HepG2 (cell line): ENCODE data around the gene RBM47. TPM values are rescaled to one million over a fixed set of nuclear protein-coding genes. Genes with fewer than 3 reads are reported as not detected.

Source experiments
- AGO2 ChIP-seq: fragments of 200-400 bp; formaldehyde crosslinking; optimal IDR thresholded peaks from 2 replicates; pipeline ENCODE3; 2017; ENCODE audit warnings: mild to moderate bottlenecking, low read depth, low read length, moderate library complexity
- LCORL ChIP-seq, 2 experiments: fragments of 450-650 bp in 1 of 2; sonication (generic) in 1 of 2; formaldehyde crosslinking in 1 of 2; IDR thresholded peaks; 2 replicates each; pipeline versions ENCODE4 v1.5.0 to v1.6.1; 2017 to 2020; ENCODE audit warnings: antibody characterized with exemption in 1 of 2, missing genetic modification reagents in 1 of 2
- MXI1 ChIP-seq: IDR thresholded peaks from 3 replicates; pipeline ENCODE4 v1.6.1; 2012; ENCODE audit warnings: low read depth, low read length, inconsistent platforms, borderline replicate concordance
- POLR2G ChIP-seq: fragments of 200-400 bp; formaldehyde crosslinking; IDR thresholded peaks from 2 replicates; pipeline ENCODE4 v1.6.1; 2018; ENCODE audit warnings: mild to moderate bottlenecking, low read depth, low read length, moderate library complexity
- SUZ12 ChIP-seq: fragments of 150-350 bp; IDR thresholded peaks from 2 replicates; pipeline ENCODE4 v1.6.1; 2014; ENCODE audit warnings: low read depth, low read length
- TAF15 ChIP-seq: fragments of 200-400 bp; formaldehyde crosslinking; IDR thresholded peaks from one replicate; pipeline ENCODE4 v1.6.1; 2018; ENCODE audit warnings: mild to moderate bottlenecking, low read depth, low read length; ENCODE audit not compliant: poor library complexity, severe bottlenecking
- TEAD3 ChIP-seq: optimal IDR thresholded peaks from 2 replicates; pipeline ENCODE3; 2016; ENCODE audit warnings: borderline replicate concordance
- XBP1 ChIP-seq: sonication (generic); formaldehyde crosslinking; IDR thresholded peaks from 2 replicates; pipeline ENCODE4 v1.5.0; 2020; ENCODE audit warnings: missing genetic modification reagents
- ZNF20 ChIP-seq: sonication (generic); formaldehyde crosslinking; IDR thresholded peaks from 2 replicates; pipeline ENCODE4 v1.4.0; 2020; ENCODE audit warnings: mild to moderate bottlenecking, moderate library complexity, missing genetic modification reagents
- ZNF274 ChIP-seq: sonication (generic); formaldehyde crosslinking; IDR thresholded peaks from 2 replicates; pipeline ENCODE4 v1.5.1; 2020; ENCODE audit warnings: mild to moderate bottlenecking, missing genetic modification reagents
- ZNF567 ChIP-seq: sonication (generic); formaldehyde crosslinking; IDR thresholded peaks from 2 replicates; pipeline ENCODE4 v1.8.1; 2023; ENCODE audit warnings: mild to moderate bottlenecking, missing genetic modification reagents, borderline replicate concordance
- ZSCAN30 ChIP-seq: sonication (generic); formaldehyde crosslinking; IDR thresholded peaks from 2 replicates; pipeline ENCODE4 v1.5.0; 2020; ENCODE audit warnings: mild to moderate bottlenecking, missing genetic modification reagents
- polyA plus RNA-seq, 8 experiments: library from polyadenylated mRNA; depleted of rRNA in 3 of 8; stranded (reverse) in 7 of 8; unstranded in 1 of 8; fragments of >200 nt; fragmentation: Illumina TruSeq in 4 of 8; extraction: Trizol in 4 of 8; gene quantifications; 2 replicates each; pipeline versions ENCODE4 v1.2.1 to v1.2.3, GENCODE V29; 2011 to 2016; ENCODE audit warnings: low read depth in 4 of 8, missing spikeins in 1 of 8, mixed read lengths in 1 of 8; ENCODE audit not compliant: insufficient read depth in 1 of 8
- total RNA-seq, 5 experiments: library from RNA; depleted of rRNA; stranded (reverse); fragments of >200 nt; fragmentation: Illumina TruSeq; extraction: Trizol; gene quantifications; 2 replicates each; pipeline ENCODE4 v1.2.3, GENCODE V29; 2016; ENCODE audit warnings: low read depth in 1 of 5
- TF ChIP-seq, protein P1 (sequence below): sonication (generic); formaldehyde crosslinking; conservative IDR thresholded peaks from 2 replicates; pipeline ENCODE4 v1.8.0; 2022; ENCODE audit warnings: missing genetic modification reagents
- TF ChIP-seq, protein P2 (sequence below): sonication (generic); formaldehyde crosslinking; IDR thresholded peaks from 2 replicates; pipeline ENCODE4 v1.5.0; 2020; ENCODE audit warnings: mild to moderate bottlenecking, missing genetic modification reagents, borderline replicate concordance
- TF ChIP-seq, protein P3 (sequence below): sonication (generic); formaldehyde crosslinking; IDR thresholded peaks from 2 replicates; pipeline ENCODE4 v1.8.1; 2022; ENCODE audit warnings: mild to moderate bottlenecking, missing genetic modification reagents
- TF ChIP-seq, protein P4 (sequence below): conservative IDR thresholded peaks from 2 replicates; pipeline ENCODE4 v1.6.1; 2018; ENCODE audit warnings: missing genetic modification reagents

RBM47 gene
- total and polyA plus RNA-seq, 2 of the 13 experiments (the other 11 are each of a cell fraction or from before 2014, with no cell fraction given) = 1.2 to 2.5 TPM

DNA sequence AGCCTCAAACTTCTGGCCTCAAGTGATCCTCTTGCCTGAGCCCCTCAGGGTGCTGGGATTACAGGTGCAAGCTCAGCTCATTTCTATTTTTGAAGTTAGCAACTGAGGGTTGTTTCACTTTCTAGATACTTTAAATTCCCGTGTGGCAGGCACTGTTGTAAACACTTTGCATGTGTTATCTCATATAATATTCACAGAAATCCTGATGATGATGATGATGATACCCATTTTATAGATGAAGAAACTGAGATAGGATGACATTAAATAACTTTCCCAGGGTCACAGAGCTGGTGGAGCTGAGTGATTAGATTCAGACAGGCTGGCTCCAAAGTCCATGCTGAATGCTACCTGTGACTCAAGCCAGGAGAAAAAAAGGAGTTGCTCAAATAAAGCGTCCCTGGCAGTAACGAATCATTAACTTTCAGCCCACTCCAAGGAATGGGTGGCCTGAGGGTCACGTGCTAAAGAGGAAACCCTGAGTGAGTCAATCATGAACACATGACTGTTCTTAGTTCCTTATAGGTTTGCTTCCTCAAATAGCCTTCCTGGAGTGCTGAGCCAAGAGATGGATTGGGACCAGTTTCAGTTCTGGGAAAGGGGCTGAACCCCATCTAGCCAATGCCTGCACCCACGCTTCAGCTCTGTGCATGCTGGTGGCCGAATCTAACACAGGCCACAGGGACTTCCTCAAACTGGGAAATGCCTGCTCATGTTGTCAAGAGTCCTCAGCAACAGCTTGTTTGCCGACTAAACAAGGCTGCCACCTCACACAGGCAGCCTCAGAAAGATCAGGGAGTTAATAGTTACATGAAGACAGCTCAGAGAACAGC is 52.8 kb downstream of the RBM47 start (continued):
- TF ChIP-seq, protein P1, sequence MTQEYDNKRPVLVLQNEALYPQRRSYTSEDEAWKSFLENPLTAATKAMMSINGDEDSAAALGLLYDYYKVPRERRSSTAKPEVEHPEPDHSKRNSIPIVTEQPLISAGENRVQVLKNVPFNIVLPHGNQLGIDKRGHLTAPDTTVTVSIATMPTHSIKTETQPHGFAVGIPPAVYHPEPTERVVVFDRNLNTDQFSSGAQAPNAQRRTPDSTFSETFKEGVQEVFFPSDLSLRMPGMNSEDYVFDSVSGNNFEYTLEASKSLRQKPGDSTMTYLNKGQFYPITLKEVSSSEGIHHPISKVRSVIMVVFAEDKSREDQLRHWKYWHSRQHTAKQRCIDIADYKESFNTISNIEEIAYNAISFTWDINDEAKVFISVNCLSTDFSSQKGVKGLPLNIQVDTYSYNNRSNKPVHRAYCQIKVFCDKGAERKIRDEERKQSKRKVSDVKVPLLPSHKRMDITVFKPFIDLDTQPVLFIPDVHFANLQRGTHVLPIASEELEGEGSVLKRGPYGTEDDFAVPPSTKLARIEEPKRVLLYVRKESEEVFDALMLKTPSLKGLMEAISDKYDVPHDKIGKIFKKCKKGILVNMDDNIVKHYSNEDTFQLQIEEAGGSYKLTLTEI = no peak
- TF ChIP-seq TEAD3 (CRISPR knock-in tag) (no peak), XBP1 (CRISPR knock-in tag) (no peak), MXI1 (0 out of 3 replicates have a peak, but pooled peaks have one; percentile 36), ZNF20 (CRISPR knock-in tag) (no peak), TAF15 (no peak), ZNF274 (CRISPR knock-in tag) (no peak), SUZ12 (no peak), LCORL (IDR thresholded peaks at IDR 0.05) (no peak), LCORL (CRISPR knock-in tag; IDR thresholded peaks at IDR 0.05) (no peak), ZNF567 (CRISPR knock-in tag) (no peak), AGO2 (no peak), POLR2G (peak; percentile 73), ZSCAN30 (CRISPR knock-in tag) (no peak)
- TF ChIP-seq, protein P2, sequence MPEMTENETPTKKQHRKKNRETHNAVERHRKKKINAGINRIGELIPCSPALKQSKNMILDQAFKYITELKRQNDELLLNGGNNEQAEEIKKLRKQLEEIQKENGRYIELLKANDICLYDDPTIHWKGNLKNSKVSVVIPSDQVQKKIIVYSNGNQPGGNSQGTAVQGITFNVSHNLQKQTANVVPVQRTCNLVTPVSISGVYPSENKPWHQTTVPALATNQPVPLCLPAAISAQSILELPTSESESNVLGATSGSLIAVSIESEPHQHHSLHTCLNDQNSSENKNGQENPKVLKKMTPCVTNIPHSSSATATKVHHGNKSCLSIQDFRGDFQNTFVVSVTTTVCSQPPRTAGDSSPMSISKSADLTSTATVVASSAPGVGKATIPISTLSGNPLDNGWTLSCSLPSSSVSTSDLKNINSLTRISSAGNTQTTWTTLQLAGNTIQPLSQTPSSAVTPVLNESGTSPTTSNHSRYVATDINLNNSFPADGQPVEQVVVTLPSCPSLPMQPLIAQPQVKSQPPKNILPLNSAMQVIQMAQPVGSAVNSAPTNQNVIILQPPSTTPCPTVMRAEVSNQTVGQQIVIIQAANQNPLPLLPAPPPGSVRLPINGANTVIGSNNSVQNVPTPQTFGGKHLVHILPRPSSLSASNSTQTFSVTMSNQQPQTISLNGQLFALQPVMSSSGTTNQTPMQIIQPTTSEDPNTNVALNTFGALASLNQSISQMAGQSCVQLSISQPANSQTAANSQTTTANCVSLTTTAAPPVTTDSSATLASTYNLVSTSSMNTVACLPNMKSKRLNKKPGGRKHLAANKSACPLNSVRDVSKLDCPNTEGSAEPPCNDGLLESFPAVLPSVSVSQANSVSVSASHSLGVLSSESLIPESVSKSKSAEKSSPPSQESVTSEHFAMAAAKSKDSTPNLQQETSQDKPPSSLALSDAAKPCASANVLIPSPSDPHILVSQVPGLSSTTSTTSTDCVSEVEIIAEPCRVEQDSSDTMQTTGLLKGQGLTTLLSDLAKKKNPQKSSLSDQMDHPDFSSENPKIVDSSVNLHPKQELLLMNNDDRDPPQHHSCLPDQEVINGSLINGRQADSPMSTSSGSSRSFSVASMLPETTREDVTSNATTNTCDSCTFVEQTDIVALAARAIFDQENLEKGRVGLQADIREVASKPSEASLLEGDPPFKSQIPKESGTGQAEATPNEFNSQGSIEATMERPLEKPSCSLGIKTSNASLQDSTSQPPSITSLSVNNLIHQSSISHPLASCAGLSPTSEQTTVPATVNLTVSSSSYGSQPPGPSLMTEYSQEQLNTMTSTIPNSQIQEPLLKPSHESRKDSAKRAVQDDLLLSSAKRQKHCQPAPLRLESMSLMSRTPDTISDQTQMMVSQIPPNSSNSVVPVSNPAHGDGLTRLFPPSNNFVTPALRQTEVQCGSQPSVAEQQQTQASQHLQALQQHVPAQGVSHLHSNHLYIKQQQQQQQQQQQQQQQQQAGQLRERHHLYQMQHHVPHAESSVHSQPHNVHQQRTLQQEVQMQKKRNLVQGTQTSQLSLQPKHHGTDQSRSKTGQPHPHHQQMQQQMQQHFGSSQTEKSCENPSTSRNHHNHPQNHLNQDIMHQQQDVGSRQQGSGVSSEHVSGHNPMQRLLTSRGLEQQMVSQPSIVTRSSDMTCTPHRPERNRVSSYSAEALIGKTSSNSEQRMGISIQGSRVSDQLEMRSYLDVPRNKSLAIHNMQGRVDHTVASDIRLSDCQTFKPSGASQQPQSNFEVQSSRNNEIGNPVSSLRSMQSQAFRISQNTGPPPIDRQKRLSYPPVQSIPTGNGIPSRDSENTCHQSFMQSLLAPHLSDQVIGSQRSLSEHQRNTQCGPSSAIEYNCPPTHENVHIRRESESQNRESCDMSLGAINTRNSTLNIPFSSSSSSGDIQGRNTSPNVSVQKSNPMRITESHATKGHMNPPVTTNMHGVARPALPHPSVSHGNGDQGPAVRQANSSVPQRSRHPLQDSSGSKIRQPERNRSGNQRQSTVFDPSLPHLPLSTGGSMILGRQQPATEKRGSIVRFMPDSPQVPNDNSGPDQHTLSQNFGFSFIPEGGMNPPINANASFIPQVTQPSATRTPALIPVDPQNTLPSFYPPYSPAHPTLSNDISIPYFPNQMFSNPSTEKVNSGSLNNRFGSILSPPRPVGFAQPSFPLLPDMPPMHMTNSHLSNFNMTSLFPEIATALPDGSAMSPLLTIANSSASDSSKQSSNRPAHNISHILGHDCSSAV (CRISPR knock-in tag) = no peak
- TF ChIP-seq, protein P3, sequence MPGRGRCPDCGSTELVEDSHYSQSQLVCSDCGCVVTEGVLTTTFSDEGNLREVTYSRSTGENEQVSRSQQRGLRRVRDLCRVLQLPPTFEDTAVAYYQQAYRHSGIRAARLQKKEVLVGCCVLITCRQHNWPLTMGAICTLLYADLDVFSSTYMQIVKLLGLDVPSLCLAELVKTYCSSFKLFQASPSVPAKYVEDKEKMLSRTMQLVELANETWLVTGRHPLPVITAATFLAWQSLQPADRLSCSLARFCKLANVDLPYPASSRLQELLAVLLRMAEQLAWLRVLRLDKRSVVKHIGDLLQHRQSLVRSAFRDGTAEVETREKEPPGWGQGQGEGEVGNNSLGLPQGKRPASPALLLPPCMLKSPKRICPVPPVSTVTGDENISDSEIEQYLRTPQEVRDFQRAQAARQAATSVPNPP = no peak
- TF ChIP-seq, protein P4, sequence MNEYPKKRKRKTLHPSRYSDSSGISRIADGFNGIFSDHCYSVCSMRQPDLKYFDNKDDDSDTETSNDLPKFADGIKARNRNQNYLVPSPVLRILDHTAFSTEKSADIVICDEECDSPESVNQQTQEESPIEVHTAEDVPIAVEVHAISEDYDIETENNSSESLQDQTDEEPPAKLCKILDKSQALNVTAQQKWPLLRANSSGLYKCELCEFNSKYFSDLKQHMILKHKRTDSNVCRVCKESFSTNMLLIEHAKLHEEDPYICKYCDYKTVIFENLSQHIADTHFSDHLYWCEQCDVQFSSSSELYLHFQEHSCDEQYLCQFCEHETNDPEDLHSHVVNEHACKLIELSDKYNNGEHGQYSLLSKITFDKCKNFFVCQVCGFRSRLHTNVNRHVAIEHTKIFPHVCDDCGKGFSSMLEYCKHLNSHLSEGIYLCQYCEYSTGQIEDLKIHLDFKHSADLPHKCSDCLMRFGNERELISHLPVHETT (CRISPR knock-in tag) = peak; percentile 43; the same call in 1 of the 2 replicates
